GM19240 (cell line): ENCODE data around the gene ZNF750.

Experiments used
- DNase-seq: peaks from one replicate; pipeline ENCODE4 v3.0.0; 2011; ENCODE audit warnings: low spot score; ENCODE audit not compliant: insufficient read length

ZNF750 gene

DNA sequence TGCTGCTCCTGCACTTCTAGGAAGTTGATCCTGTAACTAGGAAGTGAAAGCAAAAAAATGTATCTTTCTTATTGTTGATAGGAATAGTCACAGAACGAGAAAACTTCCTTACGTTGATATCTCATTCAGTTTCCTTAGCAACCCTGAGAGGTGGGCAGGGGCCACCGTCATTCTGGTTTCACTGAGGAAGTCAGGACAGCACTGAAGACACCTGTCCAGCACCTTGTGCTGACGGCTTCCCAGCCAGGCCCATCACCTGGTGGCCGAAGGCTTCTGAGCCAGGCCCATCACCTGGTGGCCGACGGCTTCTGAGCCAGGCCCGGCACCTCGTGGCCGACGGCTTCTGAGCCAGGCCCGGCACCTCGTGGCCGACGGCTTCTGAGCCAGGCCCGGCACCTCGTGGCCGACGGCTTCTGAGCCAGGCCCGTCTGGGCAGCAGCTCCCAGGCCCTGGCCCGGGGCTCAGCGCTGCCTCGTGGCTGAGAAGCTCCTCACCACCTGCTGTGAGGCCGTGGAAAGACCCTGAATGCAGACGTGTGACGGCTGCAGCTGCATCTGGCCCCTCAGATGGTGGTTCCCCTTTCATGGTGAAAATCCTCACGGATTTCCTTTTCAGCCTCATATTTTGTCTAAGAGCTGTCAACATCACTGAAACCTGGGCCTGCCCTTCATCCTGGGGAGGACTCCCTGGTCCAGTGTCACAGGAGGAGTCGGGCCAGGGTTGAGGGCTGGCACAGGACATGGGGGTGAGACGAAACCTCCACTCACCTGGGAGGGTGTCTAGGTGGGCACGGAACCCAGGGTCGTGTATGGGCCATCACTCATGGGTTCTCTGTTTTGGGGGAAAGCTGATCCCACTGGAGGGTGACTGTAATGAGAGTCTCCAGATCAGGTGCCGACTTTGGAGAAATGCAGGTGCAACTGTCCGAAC, 33.0 kb upstream of the ZNF750 start:
- no peak for DNase-seq

DNA sequence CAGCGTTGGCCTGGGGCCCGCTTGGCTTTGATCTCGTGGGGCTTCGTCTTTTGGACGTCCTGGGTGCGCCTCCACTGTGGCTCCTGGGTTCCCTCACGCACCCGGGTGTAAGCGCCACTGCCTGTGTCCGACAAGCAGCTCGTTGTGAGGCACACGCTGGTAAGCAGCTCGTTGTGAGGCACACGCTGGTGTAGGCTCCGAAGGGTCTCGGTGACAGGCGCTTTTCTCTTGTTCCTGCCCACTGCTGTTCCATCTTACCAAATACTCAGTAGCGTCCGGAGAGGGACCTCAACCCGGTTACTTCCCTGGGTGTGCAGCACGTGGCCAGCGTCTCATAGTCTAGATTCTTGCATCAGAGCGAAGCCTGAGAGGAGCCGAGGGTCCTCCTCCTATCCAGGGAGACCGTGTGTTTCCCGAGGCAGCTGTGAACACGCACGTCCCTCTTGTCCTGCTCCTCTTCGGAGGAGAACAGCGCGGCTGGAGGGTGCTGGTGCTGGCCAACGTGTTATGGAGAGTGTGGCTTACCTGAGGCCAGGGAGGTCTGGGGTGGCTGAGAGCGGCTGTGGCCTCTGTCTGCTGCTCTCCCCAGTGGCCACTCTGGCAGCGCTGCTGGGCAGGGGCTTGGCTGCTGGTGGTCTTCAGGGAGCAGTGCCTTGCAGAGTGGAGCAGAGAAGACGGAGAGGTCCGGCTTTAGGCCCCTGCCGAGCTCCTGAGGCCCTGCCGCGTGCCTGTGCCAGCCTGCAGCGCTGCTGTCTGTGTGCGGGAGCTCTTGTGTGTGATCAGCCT, 32.1 kb upstream of the ZNF750 start:
- DNase-seq, result no peak

- peak; percentile 79 for DNase-seq
Measured at GRCh38 chr17:82871056-82871775, 31.4 kb upstream of the ZNF750 start.

DNA sequence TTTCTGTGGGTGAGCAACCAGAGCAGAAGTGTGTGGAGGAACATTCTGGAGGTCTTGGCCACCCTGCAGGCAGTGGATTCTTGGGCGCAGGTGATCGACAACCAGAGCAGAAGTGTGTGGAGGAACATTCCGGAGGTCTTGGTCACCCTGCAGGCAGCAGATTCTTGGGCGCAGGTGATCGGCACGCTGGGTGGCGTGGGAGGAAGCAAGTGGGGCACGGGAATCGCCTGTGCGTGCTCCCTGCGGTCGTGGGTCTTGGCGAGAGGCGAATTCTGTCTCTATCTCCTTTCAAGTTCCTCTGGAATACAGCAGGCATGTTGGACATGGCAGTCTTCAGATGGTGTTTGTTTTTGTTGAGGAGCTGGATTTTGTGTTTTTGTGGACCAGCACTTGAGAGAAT, 30.7 kb upstream of the ZNF750 start:
- DNase-seq, result no peak

DNA sequence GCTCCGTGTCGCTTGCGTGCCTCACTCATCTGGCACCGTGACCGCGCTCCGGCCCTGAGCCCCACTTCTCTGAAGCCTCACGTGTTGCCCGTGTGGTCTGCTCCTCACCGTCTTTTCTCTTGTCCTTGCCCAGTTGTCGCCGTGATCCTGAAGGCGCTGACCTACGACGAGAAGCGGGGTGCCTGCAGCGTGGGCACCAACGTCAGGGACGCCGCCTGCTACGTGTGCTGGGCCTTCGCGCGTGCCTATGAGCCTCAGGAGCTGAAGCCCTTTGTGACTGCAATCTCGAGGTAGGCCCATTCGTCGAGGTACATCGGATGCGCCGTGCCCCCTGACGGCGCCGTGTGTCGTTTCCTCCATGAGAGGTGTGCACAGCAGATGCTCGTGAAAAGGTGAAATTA, 30.3 kb upstream of the ZNF750 start:
- DNase-seq, result no peak

- DNase-seq, result no peak
Measured at GRCh38 chr17:82869536-82869935, 29.7 kb upstream of the ZNF750 start.

DNA sequence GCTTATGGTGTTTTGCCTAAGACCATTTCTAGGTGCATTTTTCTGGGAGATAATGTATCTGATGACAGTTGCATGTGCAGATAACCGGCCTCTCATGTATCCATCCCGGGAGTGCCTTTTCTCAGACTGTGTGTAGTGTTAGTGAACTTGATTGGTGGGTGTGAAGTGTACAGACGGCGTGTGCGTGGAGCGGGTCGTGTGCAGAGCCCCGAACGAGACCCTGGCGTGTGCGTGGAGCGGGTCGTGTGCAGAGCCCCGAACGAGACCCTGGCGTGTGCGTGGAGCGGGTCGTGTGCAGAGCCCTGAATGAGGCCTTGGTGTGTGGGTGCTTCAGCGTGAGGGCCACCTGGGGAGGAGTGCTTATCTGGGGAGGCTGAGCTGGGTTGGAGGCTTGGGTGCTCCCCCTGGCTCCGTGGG, 28.9 kb upstream of the ZNF750 start:
- DNase-seq, result no peak

GRCh38 chr17:82867763-82868325, 28.0 kb upstream of the ZNF750 start:
- DNase-seq, result no peak

GRCh38 chr17:82866590-82867191, 26.9 kb upstream of the ZNF750 start:
- no peak for DNase-seq

DNA sequence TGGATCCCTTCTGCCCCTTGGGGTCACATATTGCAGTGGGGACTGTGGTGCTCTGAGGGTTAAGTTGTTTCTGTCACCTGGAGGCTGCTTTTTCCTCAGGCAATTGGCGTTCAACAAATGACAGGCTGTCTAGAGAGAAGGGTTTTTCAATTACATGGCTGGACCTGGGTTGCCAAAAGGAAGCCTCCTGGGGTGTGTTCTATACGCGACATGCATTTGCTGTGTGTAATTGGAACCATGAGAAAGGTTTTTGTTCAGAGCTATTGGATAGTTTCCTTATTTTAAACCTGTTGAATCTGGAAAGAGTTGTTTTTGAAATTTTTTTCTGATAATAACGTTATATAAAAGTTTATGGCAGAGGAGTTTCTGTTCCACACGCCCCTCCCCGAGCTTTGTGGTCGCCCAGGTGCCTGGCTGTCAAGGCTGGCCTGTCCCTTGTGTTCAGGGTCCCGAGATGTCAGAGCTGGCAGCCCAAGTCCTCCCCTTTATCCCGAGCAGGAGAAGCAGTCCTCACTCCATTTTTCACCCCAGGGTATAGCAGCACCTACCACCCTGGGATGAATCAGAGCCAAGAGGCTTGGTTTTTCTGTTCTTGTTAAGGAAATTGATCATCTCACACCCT, 26.1 kb upstream of the ZNF750 start:
- DNase-seq, result no peak

GRCh38 chr17:82865274-82865673, 25.5 kb upstream of the ZNF750 start:
- DNase-seq, result no peak

- no peak for DNase-seq
Measured at GRCh38 chr17:82864713-82865248, 25.0 kb upstream of the ZNF750 start.

DNA sequence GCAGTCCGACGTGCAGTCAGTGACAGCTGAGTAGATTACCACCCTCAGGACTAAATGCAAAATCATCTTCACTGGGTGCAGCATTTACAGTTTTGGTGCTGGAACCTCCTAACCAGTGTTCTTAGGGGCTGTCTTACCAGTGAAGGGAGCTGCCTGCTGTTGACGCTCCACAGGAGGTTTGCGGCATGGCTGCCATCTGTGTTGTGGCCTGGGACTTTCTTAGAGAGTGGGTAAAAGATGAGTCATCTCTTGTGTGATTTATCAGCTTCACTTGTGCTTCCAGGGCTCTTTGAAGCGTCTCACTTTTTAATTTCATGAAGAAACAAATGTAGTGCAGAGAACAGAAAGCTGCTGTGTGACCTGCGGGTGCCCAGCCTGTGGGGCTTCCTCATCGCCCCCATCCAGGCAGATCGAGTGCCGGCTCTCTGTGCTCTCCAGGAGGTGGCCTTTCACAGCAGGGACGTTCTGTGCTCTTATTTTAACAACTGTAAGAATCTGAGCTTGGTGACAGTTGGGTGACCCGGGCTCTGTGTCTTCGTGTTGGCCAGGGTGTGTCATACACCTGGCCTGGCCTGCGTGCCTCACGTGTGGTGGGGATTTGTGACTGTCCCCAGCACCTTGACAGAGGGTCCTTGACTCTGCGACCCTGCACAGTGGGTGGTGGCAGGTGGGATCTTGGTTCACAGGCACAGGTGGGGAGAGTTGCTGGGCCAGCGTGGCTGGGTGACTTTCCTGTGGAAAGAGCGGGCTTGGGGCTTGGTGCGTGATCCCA, 24.3 kb upstream of the ZNF750 start:
- peak; percentile 86 for DNase-seq

- no peak for DNase-seq
Measured at GRCh38 chr17:82863383-82863940, 23.6 kb upstream of the ZNF750 start.

GRCh38 chr17:82862737-82863382, 23.0 kb upstream of the ZNF750 start:
- no peak for DNase-seq

- DNase-seq, result no peak
Measured at GRCh38 chr17:82862191-82862590, 22.4 kb upstream of the ZNF750 start.

- no peak for DNase-seq
Measured at GRCh38 chr17:82861393-82861775, 21.6 kb upstream of the ZNF750 start.

- no peak for DNase-seq
Measured at GRCh38 chr17:82860606-82861392, 21.0 kb upstream of the ZNF750 start.
